ENCODE measurements around the gene ATP8B1. TPM values are rescaled to one million over a fixed set of nuclear protein-coding genes. Genes with fewer than 3 reads are reported as not detected.

The ATP8B1 gene
- total and polyA plus RNA-seq, 2 donors (not counting 3 experiments of a cell fraction or from before 2014, with no cell fraction given) = 49.3 to 100 TPM

DNA sequence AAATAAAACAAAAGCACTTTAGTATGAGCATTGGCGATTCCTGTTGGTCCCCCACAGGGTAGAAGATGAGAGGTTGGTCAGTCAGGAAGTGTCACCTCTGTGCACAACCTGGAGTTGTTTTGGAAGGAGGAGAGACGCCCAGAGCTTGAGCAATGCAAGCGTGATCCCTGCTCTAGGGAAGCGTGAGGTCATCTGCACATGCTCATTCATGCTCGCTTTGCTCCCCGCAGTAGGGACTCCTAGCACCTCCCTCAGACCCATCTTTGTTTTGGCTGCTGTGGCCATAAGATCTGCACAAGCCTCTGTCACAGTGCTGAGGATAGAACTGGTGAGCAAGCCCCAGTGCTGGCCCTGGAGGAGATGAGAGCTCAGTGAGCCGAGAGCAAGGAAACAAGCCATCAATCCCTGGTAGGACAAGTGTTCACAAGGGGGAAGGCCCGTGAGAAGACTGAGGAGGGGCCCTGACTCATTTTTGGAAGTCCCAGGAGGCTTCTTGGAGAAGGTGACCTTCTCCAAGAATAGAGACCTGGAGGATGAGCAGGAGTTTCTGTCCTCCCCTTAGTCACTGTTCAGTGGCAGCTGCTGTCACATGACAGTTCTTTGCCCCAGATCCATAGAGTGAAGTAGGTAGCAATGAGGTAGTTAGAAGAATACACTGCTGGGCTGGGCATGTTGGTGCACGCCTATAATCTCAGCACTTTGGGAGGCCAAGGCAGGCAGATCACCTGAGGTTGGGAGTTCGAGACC is 13.3 kb upstream of the ATP8B1 start:
- Histone ChIP-seq H3K9ac (replicated peaks; ENCODE audit: extremely low read depth, insufficient read depth, low read length) (no peak overlapping the region), H3K4me2 (ENCODE audit: insufficient read depth, low read length) (no peak overlapping the region), H3K9me1 (replicated peaks; ENCODE audit: control insufficient read depth, extremely low read depth, insufficient read depth, low read length) (no peaks in the 10 kb centered on the region), H4K20me1 (replicated peaks; ENCODE audit: control insufficient read depth, extremely low read depth, insufficient read depth, low read length) (no peaks in the 10 kb centered on the region), H3K36me3 (ENCODE audit: control insufficient read depth in 2 of 2, extremely low read depth in 1 of 2, insufficient read depth in 2 of 2, low read length in 2 of 2) (no peaks in the 10 kb centered on the region), H3K27ac (ENCODE audit: insufficient read depth, low read depth, low read length) (no peak overlapping the region), H3K4me1 (ENCODE audit: control insufficient read depth, extremely low read depth, insufficient read depth, low read length) (peaks cover 27% of the 10 kb centered on the region), H3K27me3 (ENCODE audit: control insufficient read depth in 2 of 2, insufficient read depth in 2 of 2, low read length in 2 of 2) (no peaks in the 10 kb centered on the region), H3K4me3 (replicated peaks in 1 of 3; ENCODE audit: insufficient read depth in 1 of 3, low read depth in 1 of 3, low read length in 3 of 3) (no peak overlapping the region), H3K9me3 (replicated peaks; ENCODE audit: control insufficient read depth, insufficient read depth, low read length) (no peaks in the 10 kb centered on the region), H2AFZ (ENCODE audit: low read depth, low read length) (no peak overlapping the region), H3K79me2 (ENCODE audit: control insufficient read depth, insufficient read depth, low read length) (no peaks in the 10 kb centered on the region)
- FAIRE-seq = no peak
- POLR2A ChIA-PET = no interaction called here
- dilution Hi-C loops (cut with MboI; ENCODE audit: extremely low pct_ligation_motif_present, low sequenced_read_pairs) = no loop called here
- intact Hi-C loops (cut with micrococcal nuclease) = no loop called here
- CTCF ChIA-PET = no interaction called here
- DNase-seq (ENCODE audit: low read depth, low spot score) = no peak
- no peak for TF ChIP-seq POLR2A (IDR thresholded peaks at IDR 0.05; ENCODE audit: low read depth, low read length)
- no peak for TF ChIP-seq FOS (IDR thresholded peaks at IDR 0.05; ENCODE audit: borderline replicate concordance, insufficient read depth, low read length)
- TF ChIP-seq POLR2AphosphoS5 (IDR thresholded peaks at IDR 0.05; ENCODE audit: insufficient read depth, low read depth, low read length) = no peak
- TF ChIP-seq GATA2 (IDR thresholded peaks at IDR 0.05; ENCODE audit: insufficient read depth, insufficient read length, low read depth, low read length) = no peak
- no peak for TF ChIP-seq EZH2 (IDR thresholded peaks at IDR 0.05; ENCODE audit: borderline replicate concordance, low read depth, low read length, severe bottlenecking)
- no TSS peak for BruUV-seq (replicated peaks)

DNA sequence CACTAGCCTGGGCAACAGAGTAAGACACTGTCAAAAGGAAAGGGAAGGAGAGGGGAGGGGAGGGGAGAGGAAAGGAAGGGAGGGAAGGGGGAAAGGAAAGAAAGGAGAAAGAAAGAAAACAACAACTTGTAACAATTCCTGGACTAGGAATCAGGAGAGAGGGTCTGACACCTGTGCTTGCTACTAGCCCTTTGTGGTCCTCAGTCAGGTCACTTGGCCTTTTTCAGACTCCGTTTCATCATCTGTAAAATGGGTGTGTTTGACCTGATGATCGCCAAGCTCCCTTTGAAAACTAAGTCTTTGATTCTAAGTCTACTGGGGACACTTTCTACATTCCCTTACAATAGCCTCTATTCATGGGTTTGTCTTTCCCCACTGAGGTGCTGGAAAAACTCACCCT is 11.4 kb upstream of the ATP8B1 start:
- no peaks in the 10 kb centered on the region for H3K79me2 ChIP-seq (ENCODE audit: control insufficient read depth, insufficient read depth, low read length)
- H4K20me1 ChIP-seq (replicated peaks; ENCODE audit: control insufficient read depth, extremely low read depth, insufficient read depth, low read length) = no peaks in the 10 kb centered on the region
- DNase-seq (ENCODE audit: low read depth, low spot score) (no peak), FAIRE-seq (no peak)
- H3K4me1 ChIP-seq (ENCODE audit: control insufficient read depth, extremely low read depth, insufficient read depth, low read length) = peaks cover 18% of the 10 kb centered on the region
- H3K9me3 ChIP-seq (replicated peaks; ENCODE audit: control insufficient read depth, insufficient read depth, low read length) = no peaks in the 10 kb centered on the region
- no peaks in the 10 kb centered on the region for H3K27me3 ChIP-seq (ENCODE audit: control insufficient read depth in 2 of 2, insufficient read depth in 2 of 2, low read length in 2 of 2)
- CTCF ChIA-PET = no interaction called here
- no peak overlapping the region for H3K4me2 ChIP-seq (ENCODE audit: insufficient read depth, low read length)
- no TSS peak for BruUV-seq (replicated peaks)
- TF ChIP-seq JUN (IDR thresholded peaks at IDR 0.05; ENCODE audit: borderline replicate concordance, insufficient read depth, insufficient read length, low read depth) (no peak), POLR2AphosphoS5 (IDR thresholded peaks at IDR 0.05; ENCODE audit: insufficient read depth, low read depth, low read length) (no peak), POLR2A (IDR thresholded peaks at IDR 0.05; ENCODE audit: low read depth, low read length) (no peak), EZH2 (IDR thresholded peaks at IDR 0.05; ENCODE audit: borderline replicate concordance, low read depth, low read length, severe bottlenecking) (no peak), MYC (IDR thresholded peaks at IDR 0.05; ENCODE audit: low read depth, low read length) (no peak), GATA2 (IDR thresholded peaks at IDR 0.05; ENCODE audit: insufficient read depth, insufficient read length, low read depth, low read length) (no peak), FOS (IDR thresholded peaks at IDR 0.05; ENCODE audit: borderline replicate concordance, insufficient read depth, low read length) (no peak), CTCF (IDR thresholded peaks at IDR 0.05; ENCODE audit: extremely low read depth in 1 of 2, insufficient read depth in 1 of 2, low read depth in 1 of 2, low read length in 2 of 2) (no peak)
- TF ChIP-seq, protein P1, sequence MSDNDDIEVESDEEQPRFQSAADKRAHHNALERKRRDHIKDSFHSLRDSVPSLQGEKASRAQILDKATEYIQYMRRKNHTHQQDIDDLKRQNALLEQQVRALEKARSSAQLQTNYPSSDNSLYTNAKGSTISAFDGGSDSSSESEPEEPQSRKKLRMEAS (IDR thresholded peaks at IDR 0.05; ENCODE audit: insufficient read depth, insufficient read length) = no peak
- dilution Hi-C loops (cut with MboI; ENCODE audit: extremely low pct_ligation_motif_present, low sequenced_read_pairs) = no loop called here
- H3K4me3 ChIP-seq (replicated peaks in 1 of 3; ENCODE audit: insufficient read depth in 1 of 3, low read depth in 1 of 3, low read length in 3 of 3) = no peak overlapping the region
- POLR2A ChIA-PET = no interaction called here
- H3K9ac ChIP-seq (replicated peaks; ENCODE audit: extremely low read depth, insufficient read depth, low read length) = no peak overlapping the region
- H3K9me1 ChIP-seq (replicated peaks; ENCODE audit: control insufficient read depth, extremely low read depth, insufficient read depth, low read length) = no peaks in the 10 kb centered on the region
- H3K27ac ChIP-seq (ENCODE audit: insufficient read depth, low read depth, low read length) = no peak overlapping the region
- H3K36me3 ChIP-seq (ENCODE audit: control insufficient read depth in 2 of 2, extremely low read depth in 1 of 2, insufficient read depth in 2 of 2, low read length in 2 of 2) = no peaks in the 10 kb centered on the region
- no peak overlapping the region for H2AFZ ChIP-seq (ENCODE audit: low read depth, low read length)
- intact Hi-C loops (cut with micrococcal nuclease) = no loop called here

Data from endothelial cell of umbilical vein (primary cell).